Astrocyte (in vitro differentiated cells and primary cell): Measurements from ENCODE around the gene TFAP2D. TPM values are rescaled to one million over a fixed set of nuclear protein-coding genes. Genes with fewer than 3 reads are reported as not detected.

Experiments
- DNase-seq: peaks from one replicate; pipeline ENCODE4 v3.0.0-alpha.2; 2010; ENCODE audit warnings: low read depth
- FAIRE-seq: peaks from 2 replicates; lab custom pipeline; 2011; peaks lifted over from hg19 to GRCh38; lab: Jason Lieb, UNC
- H2AFZ ChIP-seq: 2 replicates; pipeline ENCODE4 v1.6.0; 2012; ENCODE audit warnings: low read depth, low read length, inconsistent platforms
- H3K27ac ChIP-seq: 2 replicates; pipeline ENCODE4 v1.5.1; 2011; ENCODE audit warnings: low read depth, low read length, inconsistent platforms
- H3K27me3 ChIP-seq: 2 replicates; pipeline ENCODE4 v1.6.0; 2011; ENCODE audit warnings: low read length, inconsistent platforms; ENCODE audit not compliant: insufficient read depth
- H3K36me3 ChIP-seq: 2 replicates; pipeline ENCODE4 v1.5.1; 2011; ENCODE audit warnings: low read length, inconsistent platforms; ENCODE audit not compliant: insufficient read depth
- H3K4me1 ChIP-seq: 2 replicates; pipeline ENCODE4 v1.5.1; 2011; ENCODE audit warnings: low read length, inconsistent platforms; ENCODE audit not compliant: insufficient read depth
- H3K4me2 ChIP-seq: 2 replicates; pipeline ENCODE4 v1.6.0; 2012; ENCODE audit warnings: low read length, inconsistent platforms
- H3K4me3 ChIP-seq: 2 replicates; pipeline ENCODE4 v1.5.1; 2011; ENCODE audit warnings: low read depth, mild to moderate bottlenecking, low read length, inconsistent platforms; ENCODE audit not compliant: insufficient read depth
- H3K79me2 ChIP-seq: 2 replicates; pipeline ENCODE4 v1.6.0; 2012; ENCODE audit warnings: mild to moderate bottlenecking, low read length, inconsistent platforms; ENCODE audit not compliant: insufficient read depth
- H3K9ac ChIP-seq: 2 replicates; pipeline ENCODE4 v1.6.0; 2012; ENCODE audit warnings: mild to moderate bottlenecking, low read length, inconsistent platforms
- H3K9me3 ChIP-seq: 2 replicates; pipeline ENCODE4 v1.5.1; 2012; ENCODE audit warnings: low read depth, mild to moderate bottlenecking, low read length, inconsistent platforms; ENCODE audit not compliant: insufficient read depth
- H4K20me1 ChIP-seq: 2 replicates; pipeline ENCODE4 v1.6.0; 2012; ENCODE audit warnings: low read length, inconsistent platforms; ENCODE audit not compliant: insufficient read depth
- H3K27ac Mint-ChIP-seq: one replicate; pipeline ENCODE4 v1.8.0; 2021; ENCODE audit warnings: mild to moderate bottlenecking, mixed read lengths; ENCODE audit not compliant: unreplicated experiment
- H3K27me3 Mint-ChIP-seq: one replicate; pipeline ENCODE4 v1.8.0; 2021; ENCODE audit warnings: low read depth, mixed read lengths; ENCODE audit not compliant: unreplicated experiment
- H3K36me3 Mint-ChIP-seq: one replicate; pipeline ENCODE4 v1.8.0; 2021; ENCODE audit warnings: low read depth, mixed read lengths; ENCODE audit not compliant: unreplicated experiment
- H3K4me1 Mint-ChIP-seq: one replicate; pipeline ENCODE4 v1.8.0; 2021; ENCODE audit warnings: low read depth, mixed read lengths; ENCODE audit not compliant: unreplicated experiment
- H3K4me3 Mint-ChIP-seq: one replicate; pipeline ENCODE4 v1.8.0; 2021; ENCODE audit warnings: mild to moderate bottlenecking, moderate library complexity, mixed read lengths; ENCODE audit not compliant: unreplicated experiment
- H3K9me3 Mint-ChIP-seq: one replicate; pipeline ENCODE4 v1.8.0; 2021; ENCODE audit warnings: mild to moderate bottlenecking, mixed read lengths; ENCODE audit not compliant: unreplicated experiment
- EZH2 ChIP-seq: IDR thresholded peaks from 2 replicates; pipeline ENCODE4 v1.6.1; 2012; ENCODE audit warnings: mild to moderate bottlenecking, low read length, inconsistent platforms; ENCODE audit not compliant: insufficient read depth
- total RNA-seq: library from RNA; stranded (reverse); gene quantifications from 2 replicates; pipeline ENCODE4 v1.2.1, GENCODE V29; 2021
- TF ChIP-seq, protein P1 (sequence below): IDR thresholded peaks from 2 replicates; pipeline ENCODE4 v1.5.1; 2011; ENCODE audit warnings: low read depth, mild to moderate bottlenecking, inconsistent platforms, low read length, moderate library complexity; ENCODE audit not compliant: insufficient read depth

The TFAP2D gene
- total RNA-seq, 1 donor from 2014 or later, result not detected

DNA sequence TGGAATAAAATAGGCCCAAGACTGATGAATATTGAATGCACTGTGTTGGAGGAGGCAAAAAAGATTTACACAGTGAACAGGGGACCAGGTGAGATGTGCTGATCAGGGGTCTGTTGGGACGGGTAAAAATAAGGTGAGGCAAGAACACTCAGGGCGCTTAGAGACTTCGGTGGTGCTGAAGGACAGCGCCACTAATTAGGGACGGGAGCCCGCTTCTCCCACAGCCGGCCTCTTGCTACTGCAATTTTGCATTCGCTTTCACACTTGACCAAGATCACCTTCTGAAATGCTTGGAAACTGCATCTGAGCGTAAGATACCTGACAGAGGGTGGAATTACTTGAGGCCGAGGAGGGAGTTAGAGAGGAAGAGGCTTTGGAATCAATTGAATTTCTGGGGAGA lies 7.3 kb downstream of the TFAP2D start:
- FAIRE-seq, result no peak

DNA sequence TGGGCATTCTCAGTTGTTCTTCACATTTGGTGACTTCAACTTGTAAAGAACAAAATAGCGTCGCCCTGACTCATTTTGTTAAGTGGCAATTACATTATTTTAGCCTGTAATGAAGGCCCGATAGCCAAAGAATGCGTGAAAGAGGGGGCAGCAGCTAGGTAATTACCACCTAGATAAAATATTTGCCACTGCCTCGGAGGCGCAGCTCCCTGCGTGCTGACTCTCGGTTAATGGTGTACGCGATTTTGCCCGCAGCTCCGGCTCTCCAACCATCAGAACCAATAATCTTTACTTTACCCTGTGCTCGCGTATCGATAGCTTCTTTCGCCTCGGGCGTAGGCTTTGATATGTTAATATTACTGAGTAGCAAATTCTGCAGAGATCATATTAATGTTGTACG lies 8.7 kb downstream of the TFAP2D start:
- no peak for DNase-seq

More for the DNA sequence above, 7.3 kb downstream of the TFAP2D start:
- Histone ChIP-seq H4K20me1 (no peaks in the 10 kb centered on the region), H3K9ac (no peak overlapping the region), H3K4me1 (no peaks in the 10 kb centered on the region), H3K27ac (no peak overlapping the region), H3K79me2 (no peaks in the 10 kb centered on the region), H2AFZ (no peak overlapping the region), H3K27me3 (peaks cover 15% of the 10 kb centered on the region), H3K4me3 (no peak overlapping the region), H3K36me3 (no peaks in the 10 kb centered on the region), H3K4me2 (no peak overlapping the region), H3K9me3 (no peaks in the 10 kb centered on the region)
- H3K9me3 Mint-ChIP-seq, result peaks cover 24% of the 10 kb centered on the region
- TF ChIP-seq EZH2, result no peak
- TF ChIP-seq, protein P1, sequence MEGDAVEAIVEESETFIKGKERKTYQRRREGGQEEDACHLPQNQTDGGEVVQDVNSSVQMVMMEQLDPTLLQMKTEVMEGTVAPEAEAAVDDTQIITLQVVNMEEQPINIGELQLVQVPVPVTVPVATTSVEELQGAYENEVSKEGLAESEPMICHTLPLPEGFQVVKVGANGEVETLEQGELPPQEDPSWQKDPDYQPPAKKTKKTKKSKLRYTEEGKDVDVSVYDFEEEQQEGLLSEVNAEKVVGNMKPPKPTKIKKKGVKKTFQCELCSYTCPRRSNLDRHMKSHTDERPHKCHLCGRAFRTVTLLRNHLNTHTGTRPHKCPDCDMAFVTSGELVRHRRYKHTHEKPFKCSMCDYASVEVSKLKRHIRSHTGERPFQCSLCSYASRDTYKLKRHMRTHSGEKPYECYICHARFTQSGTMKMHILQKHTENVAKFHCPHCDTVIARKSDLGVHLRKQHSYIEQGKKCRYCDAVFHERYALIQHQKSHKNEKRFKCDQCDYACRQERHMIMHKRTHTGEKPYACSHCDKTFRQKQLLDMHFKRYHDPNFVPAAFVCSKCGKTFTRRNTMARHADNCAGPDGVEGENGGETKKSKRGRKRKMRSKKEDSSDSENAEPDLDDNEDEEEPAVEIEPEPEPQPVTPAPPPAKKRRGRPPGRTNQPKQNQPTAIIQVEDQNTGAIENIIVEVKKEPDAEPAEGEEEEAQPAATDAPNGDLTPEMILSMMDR, result no peak
- H3K36me3 Mint-ChIP-seq, result no peaks in the 10 kb centered on the region
- no peak overlapping the region for H3K4me3 Mint-ChIP-seq
- H3K4me1 Mint-ChIP-seq, result no peaks in the 10 kb centered on the region
- no peak overlapping the region for H3K27ac Mint-ChIP-seq
- H3K27me3 Mint-ChIP-seq, result peaks cover 99% of the 10 kb centered on the region
- no peak for DNase-seq

More for the DNA sequence above, 8.7 kb downstream of the TFAP2D start:
- Histone ChIP-seq H3K4me2 (no peak overlapping the region), H3K9me3 (no peaks in the 10 kb centered on the region), H2AFZ (no peak overlapping the region), H3K27ac (no peak overlapping the region), H3K36me3 (no peaks in the 10 kb centered on the region), H3K4me3 (no peak overlapping the region), H4K20me1 (no peaks in the 10 kb centered on the region), H3K9ac (no peak overlapping the region), H3K4me1 (no peaks in the 10 kb centered on the region), H3K27me3 (peaks cover 12% of the 10 kb centered on the region), H3K79me2 (no peaks in the 10 kb centered on the region)
- no peak for TF ChIP-seq EZH2
- TF ChIP-seq, protein P1, result no peak
- no peak overlapping the region for H3K27ac Mint-ChIP-seq
- no peaks in the 10 kb centered on the region for H3K36me3 Mint-ChIP-seq
- H3K4me3 Mint-ChIP-seq, result no peak overlapping the region
- H3K9me3 Mint-ChIP-seq, result peaks cover 24% of the 10 kb centered on the region
- peaks cover 99% of the 10 kb centered on the region for H3K27me3 Mint-ChIP-seq
- no peak for FAIRE-seq
- H3K4me1 Mint-ChIP-seq, result no peaks in the 10 kb centered on the region
